NCI-H146 (cell line): ENCODE measurements around the gene L1TD1.
"Not testable (repeated sequence)": the region's sequence is repeated elsewhere in the genome, so short reads cannot be mapped to it uniquely, and the experiment has no call there.

Experiments
- DNase-seq: peaks from one replicate; lab custom pipeline; 2025; lab: John Stamatoyannopoulos, UW

L1TD1 gene, protein sequence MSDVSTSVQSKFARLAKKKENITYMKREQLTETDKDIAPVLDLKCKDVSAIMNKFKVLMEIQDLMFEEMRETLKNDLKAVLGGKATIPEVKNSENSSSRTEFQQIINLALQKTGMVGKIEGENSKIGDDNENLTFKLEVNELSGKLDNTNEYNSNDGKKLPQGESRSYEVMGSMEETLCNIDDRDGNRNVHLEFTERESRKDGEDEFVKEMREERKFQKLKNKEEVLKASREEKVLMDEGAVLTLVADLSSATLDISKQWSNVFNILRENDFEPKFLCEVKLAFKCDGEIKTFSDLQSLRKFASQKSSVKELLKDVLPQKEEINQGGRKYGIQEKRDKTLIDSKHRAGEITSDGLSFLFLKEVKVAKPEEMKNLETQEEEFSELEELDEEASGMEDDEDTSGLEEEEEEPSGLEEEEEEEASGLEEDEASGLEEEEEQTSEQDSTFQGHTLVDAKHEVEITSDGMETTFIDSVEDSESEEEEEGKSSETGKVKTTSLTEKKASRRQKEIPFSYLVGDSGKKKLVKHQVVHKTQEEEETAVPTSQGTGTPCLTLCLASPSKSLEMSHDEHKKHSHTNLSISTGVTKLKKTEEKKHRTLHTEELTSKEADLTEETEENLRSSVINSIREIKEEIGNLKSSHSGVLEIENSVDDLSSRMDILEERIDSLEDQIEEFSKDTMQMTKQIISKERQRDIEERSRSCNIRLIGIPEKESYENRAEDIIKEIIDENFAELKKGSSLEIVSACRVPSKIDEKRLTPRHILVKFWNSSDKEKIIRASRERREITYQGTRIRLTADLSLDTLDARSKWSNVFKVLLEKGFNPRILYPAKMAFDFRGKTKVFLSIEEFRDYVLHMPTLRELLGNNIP

DNA sequence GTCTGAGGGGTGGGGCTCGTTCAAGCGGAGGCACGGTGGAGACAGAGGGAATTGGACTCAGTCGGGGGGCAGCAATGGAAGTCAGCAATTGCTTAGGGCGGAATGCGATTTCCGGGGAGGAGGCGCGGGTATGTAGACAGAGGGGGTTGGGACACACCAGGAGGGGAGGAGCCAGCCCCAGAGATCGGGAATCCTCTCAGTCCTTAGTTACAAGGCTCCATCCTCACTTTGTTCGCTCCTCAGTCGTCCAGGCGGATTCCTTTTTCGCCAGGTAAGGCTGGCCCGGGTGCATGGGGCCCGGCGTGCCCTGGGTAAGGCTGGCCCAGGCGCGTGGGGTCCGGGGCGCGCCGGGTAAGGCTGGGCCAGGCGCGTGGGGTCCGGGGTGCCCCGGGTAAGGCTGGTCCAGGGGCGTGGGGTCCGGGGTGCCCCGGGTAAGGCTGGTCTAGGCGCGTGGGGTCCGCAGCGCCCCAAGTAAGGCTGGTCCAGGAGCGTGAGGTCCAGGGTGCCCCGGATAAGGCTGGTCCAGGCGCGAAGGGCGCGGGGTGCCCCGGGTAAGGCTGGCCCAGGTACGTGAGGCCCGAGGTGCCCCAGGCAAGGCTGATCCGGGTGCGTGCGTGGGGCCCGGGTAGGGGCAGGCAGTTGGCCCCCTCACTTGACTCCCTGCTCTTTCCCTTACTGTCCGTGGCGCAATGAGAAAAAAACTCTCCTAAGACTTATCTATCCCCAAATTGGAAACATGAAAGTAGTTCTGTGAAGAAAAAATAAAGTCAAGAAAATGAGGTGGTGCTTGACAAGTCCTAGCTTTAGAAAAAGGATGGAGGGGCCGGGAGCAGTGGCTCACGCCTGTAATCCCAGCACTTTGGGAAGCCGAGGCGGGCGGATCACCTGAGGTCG lies at the start of gene L1TD1:
Gene L1TD1, plus strand, starts transcription at position 199 of the 894 bp plus-strand sequence. CDS start 11,780 bp downstream, outside the sequence.
- no peak for DNase-seq

DNA sequence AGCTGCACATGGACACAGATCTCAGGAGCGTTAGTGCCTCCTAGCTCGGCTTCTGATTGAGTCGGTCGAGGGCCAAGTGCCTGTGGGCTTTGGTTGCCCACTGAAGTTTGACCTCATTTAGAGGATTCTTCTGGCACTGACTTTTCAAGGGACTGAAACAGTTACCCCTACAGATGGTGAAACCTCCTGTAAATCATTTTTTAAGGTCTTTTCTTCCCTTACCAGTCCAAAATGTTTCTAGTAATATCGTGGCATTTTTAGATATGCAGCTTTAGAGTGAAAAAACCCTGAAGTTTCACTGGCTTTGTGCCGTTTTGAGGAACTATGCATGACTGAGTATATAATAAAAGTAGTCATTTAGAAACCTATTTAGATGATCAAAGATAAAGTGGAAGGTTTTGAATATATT lies 34.7 kb upstream of the L1TD1 start:
- no peak for DNase-seq

DNA sequence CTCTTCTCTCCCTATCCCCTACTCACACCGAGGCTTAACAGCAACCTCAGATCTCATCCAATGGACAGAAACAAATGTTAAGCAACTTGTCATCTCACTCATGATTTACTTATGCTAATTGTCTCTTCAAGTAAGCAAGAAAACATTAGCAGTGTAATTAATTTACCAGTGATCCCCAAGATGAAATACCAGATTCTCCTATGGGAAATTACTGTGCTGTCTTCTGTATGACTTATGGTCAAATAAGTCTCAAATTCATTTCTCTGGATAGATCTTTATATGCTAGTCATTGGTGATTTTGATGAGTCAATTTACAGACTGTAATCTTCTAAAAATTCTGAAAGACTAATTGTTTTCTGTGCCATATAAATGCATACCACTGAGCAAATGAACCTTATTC lies 32.9 kb upstream of the L1TD1 start:
- DNase-seq = no peak

DNA sequence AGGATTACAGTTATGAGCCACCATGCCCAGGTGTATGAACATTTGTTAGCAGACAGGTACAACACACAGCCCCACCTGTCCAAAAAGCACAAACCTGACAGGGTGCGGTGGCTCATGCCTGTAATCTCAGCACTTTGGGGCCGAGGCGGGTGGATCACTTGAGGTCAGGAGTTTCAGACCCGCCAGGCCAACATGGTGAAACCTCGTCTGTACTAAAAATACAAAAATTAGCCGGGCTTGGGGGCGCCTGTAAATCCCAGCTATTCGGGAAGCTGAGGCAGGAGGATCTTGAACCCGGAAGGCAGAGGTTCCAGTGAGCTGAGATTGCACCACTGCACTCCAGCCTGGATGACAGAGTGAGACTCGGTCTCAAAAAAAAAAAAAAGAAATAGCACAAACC lies 24.3 kb upstream of the L1TD1 start:
- not testable (repeated sequence) for DNase-seq

DNA sequence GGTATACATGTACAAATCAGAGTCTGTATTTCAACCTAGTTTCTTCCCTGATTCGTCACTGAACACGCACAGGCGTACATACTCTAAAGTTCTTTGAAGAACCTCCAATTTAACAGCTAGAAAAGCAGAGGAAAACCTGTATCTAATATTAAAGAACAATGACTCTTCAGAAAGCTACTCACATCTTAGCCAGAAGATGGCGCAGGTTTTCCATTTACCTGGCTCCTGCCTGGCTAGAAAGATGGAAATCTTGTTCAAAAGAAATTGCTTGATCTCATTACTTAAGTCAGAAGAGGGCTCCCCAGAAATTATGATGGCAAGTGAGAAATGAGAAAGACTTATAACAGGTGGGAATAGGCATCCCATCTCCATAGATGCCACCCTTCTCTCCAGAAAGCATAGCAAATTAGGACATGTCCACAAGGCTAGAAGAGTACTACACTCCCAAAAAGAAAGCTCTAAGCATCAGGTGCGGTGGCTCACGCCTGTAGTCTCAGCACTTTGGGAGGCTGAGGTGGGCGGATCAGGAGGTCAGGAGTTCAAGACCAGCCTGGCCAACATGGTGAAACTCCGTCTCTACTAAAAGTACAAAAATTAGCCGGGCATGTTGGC lies 19.0 kb upstream of the L1TD1 start:
- peak; percentile 33 for DNase-seq

DNA sequence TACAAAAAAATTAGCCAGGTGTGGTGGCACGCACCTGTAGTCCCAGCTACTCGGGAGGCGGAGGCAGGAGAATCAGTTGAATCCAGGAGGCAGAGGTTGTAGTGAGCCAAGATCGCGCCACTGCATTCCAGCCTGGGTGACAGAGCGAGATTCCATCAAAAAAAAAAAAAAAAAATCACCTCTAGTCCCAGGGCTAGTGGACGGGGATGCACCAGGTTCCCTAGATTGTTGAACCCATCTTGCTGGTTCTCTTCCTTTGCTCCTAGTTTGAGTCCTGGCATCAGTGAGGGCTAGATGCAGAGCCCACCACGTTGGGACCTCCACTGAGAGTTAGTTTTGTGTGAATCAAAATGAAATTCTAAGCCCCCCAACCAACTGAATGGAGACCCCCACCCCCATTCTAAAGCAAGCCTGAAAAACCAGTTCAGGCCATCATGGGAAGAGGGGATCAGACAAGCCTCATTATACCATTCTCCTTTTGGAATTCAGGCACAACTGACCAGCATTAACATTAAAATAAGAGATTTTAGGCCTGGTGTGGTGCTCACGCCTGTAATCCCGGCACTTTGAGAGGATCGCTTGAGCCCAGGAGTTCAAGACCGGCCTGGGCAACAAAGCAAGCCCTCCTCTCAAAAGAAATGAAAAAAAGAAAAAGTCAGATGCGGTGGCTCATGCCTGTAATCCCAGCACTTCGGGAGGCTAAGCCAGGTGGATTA lies 17.9 kb upstream of the L1TD1 start:
- DNase-seq = no peak

DNA sequence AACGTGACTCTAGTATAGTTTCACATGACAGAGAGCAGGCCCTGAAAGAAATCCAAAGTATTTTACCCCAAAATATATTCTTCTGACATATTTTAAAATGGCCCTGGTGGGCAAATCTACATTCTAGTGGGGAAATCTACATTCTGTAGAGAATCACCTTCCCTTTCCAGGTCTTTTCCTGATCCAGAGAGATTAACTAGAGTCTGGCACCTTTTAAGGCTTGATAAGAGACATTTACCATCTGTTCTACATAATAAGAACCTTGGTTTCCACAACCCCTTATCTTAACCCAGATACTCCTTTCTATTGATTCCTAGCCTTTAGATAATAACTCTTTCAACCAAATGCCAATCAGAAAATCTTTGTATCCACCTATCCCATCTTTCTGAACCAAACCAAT lies 17.0 kb upstream of the L1TD1 start:
- DNase-seq = no peak

DNA sequence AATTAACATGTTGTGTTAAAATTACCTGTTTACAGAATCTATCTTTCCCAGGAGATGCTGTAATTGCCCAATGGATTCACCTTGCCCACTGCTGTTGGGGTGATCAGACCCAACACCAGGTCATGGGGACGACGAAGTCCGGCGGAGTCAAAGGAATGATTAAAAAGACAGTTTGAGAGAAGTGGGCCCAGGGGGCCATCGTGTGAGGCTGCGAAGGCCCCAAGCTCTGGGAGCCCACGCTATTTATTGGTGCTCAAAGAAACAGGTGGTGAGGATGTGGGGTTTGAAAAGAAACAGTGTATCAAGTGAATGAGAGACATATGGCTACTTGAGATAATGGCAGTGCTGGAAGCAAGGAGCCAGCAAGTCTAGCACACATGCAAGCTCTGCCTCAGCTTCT lies 16.3 kb upstream of the L1TD1 start:
- no peak for DNase-seq

DNA sequence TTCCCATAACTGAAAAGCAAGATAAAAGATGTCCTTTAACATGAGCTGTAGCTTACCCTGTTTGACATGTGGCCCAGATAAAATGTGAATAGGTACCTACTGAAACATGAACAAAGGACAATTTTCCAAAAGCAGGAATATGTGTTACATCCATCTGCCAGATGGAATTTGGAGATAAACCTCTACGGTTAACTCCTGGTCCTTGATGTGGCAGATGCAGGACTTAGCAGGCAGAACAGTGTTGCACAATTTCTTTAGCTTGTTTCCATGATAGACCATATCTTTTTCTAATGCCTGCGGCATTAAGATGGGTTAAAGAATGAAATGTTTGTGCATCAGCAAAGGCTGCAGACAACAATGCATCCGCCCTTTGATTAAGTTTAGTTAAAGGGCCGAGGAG lies 14.6 kb upstream of the L1TD1 start:
- not testable (repeated sequence) for DNase-seq

DNA sequence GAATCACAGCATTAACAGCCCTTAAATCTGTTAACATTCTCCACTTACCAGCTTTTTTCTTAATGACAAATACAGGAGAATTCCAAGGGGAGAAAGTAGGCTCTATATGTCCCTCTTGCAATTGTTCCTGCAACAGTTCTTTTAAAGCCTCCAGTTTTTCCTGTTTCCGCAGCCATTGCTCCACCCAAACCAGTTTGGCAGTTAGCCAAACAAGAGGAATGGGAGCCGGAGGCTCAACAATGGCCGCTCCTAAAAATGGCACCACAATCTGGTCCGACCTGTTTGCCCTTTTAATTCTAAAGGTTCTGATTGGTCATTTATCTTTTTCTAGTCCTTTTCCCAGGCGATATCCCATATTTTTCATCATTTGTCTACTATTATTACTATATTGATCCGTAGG lies 14.0 kb upstream of the L1TD1 start:
- no peak for DNase-seq

DNA sequence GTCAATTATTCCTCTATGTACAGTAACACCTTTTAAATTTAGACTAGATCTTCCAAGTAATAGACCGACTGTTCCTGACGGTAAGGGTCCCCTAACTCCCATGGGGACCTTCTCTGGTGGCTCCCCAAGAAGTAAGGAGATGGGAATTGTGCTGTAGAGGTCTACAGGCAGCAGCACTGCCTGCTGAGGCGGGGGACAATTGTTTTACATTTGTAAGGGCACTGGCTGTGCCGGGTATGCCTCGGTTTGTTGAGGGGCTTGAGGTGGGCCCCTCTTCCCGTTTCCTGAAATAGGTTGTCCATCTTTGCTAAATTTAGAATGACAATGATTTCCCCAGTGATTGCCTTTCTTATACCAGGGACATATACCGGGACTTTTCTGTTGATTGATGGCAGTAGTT lies 13.1 kb upstream of the L1TD1 start:
- DNase-seq = no peak

DNA sequence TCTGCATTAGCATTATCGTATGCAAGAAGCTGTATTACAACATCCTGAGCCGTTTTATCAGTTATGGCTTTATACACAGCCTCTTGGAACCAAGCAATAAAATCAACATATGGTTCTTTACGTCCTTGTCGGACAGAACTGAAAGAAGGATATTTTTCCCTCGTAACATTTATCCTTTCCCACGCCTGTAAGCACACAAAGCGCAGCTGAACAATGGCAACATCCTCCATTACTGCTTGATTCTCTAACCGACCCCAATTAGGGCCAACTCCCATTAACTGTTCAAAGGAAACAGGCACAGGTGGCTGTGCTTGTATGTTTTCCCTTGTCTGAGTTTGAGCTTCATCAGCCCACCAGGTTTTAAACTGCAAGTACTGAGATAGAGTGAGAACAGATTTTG lies 12.5 kb upstream of the L1TD1 start:
- DNase-seq = peak; percentile 38

DNA sequence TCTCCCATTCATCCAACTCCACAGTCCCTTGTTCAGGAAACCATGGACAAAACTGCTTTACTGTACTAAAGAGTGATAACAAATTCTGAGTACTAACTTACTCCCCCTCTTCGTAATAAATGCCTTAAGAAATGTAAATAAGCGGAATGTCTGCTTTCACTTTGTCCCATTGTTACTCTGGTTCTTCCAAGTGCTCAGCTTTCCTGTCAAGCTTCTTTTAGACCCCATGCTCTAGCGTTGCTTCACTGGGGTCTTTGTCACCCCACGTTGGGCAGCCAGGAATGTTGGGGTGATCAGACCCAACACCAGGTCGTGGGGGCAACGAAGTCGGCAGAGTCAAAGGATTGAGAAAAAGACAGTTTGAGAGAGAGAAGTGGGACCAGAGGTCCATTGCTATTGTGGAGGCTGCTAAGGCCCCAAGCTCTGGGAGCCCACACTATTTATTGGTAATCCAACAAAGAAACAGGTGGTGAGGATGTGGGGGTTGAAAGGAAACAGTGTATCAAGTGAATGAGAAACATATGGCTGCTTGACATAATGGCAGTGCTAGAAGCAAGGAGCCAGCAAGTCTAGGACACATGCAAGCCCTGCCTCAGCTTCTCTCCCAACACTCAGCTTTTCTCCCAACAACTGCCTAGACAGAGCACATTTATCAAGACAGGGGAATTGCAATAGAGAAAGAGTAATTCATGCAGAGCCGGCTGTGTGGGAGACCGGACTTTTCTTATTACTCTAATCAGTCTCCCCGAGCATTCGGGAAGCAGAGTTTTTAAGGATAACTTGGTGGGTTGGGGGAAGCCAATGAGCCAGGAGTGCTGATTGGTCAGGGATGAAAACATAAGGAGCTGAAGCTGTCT lies 11.3 kb upstream of the L1TD1 start:
- DNase-seq = not testable (repeated sequence)

DNA sequence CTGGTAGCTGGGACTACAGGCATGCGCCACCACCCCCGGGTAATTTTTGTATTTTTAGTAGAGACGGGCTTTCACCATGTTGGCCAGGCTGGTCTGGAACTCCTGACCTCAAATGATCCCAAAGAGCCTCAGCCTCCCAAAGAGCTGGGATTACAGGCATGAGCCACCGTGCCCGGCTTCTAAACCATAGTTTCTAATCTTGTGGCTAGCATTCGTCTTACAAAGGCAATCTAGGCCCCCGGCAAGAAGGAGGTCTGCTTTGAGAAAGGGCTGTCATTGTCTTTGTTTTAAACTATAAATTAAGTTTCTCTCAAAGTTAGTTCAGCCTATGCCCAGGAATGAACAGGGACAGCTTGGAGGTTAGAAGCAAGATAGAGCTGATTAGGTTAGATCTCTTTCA lies 10.3 kb upstream of the L1TD1 start:
- no peak for DNase-seq

DNA sequence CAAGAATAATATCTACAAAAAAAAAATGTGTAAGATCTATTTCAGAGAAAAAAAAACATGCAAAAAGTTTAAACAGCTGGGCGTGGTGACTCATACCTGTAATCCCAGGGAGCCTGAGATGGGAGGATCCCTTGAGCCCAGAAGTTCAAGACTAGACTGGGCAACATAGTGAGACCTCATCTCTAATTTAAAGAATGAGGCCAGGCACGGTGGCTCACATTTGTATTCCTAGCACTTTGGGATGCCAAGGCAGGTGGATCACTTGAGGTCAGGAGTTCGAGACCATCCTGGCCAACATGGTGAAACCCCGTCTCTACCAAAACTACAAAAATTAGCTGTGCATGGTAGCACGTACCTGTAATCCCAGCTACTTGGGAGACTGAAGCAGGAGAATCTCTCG lies 9.4 kb upstream of the L1TD1 start:
- not testable (repeated sequence) for DNase-seq

DNA sequence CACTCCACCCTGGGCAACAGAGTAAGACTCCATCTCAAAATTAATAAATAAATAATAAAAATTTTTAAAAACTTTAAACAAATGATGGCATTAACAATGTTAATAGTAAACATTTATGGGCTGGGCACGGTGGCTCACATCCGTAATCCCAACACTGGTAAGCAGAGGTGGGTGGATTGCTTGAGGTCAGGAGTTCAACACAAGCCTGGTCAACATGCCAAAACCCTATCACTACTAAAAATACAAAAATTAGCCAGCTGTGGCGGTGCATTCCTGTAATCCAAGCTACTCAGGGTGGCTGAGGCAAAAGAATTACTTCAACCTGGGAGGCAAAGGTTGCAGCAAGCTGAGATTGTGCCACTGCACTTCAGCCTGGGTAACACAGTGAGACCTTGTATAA lies 9.0 kb upstream of the L1TD1 start:
- no peak for DNase-seq

DNA sequence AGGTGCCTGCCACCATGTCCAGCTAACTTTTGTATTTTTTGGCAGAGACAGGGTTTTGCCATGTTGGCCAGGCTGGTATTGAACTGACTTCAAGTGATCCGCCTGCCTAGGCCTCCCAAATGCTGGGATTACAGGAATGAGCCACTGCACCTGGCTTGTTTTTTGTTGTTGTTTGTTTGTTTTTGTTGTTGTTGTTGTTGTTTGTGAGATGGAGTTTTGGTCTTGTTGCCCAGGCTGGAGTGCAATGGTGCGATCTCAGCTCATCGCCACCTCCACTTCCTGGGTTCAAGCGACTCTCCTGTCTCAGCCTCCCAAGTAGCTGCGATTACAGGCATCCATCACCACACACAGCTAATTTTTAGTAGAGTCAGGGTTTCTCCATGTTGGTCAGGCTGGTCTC lies 7.1 kb upstream of the L1TD1 start:
- no peak for DNase-seq

DNA sequence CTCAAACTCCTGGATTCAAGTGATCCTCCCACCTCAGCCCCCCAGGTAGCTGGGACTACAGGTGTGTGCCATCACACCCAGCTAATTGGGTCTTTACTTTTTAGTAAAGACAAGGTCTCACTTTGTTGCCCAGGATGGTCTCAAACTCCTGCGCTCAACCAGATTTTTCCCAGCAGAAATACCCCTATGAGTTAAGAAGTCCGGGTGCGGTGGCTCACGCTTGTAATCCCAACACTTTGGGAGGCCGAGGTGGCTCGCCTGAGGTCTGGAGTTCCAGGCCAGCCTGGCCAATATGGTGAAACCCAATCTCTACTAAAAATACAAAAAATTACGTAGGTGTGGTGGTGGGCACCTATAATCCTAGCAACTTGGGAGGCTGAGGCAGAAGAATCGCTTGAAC lies 6.5 kb upstream of the L1TD1 start:
- DNase-seq = no peak

DNA sequence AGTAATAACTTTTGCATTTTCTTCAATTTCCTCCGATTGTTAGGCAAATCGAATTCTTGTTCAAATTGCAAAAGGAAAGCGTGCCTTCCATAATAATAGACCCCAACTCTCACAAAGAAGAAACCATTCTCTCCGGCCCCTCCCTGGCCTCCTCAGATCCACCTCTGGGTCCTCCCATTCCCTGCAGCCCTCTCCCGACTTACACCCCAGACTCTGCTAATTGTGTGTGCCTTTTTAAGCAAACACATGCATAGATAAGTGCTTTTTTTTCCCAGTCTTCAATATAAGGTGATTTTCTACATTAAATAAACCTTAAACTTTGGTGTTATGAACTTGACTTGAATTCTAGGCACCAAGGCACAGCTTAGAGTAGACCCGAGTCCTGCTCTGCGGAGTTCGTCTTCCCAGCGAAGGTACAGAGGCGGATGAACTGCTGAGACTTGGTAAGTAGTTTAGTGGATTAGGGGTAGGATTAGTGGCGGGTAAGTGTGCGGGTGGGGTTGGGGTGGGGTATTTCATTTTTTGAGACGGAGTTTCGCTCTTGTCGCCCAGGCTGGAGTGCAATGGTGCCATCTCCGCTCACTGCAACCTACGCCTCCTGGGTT lies 1.5 kb downstream of the L1TD1 start:
- DNase-seq = no peak
